Measurements from ENCODE around the gene CDC42EP2. TPM values are rescaled to one million over a fixed set of nuclear protein-coding genes. Genes with fewer than 3 reads are reported as not detected.
A peak's percentile ranks its signal among the peaks of the same experiment; 100 is the strongest.

Gene CDC42EP2
- total and polyA plus RNA-seq, 2 of the 13 experiments (the other 11 are each of a cell fraction or from before 2014, with no cell fraction given): 2.3 to 7.1 TPM

DNA sequence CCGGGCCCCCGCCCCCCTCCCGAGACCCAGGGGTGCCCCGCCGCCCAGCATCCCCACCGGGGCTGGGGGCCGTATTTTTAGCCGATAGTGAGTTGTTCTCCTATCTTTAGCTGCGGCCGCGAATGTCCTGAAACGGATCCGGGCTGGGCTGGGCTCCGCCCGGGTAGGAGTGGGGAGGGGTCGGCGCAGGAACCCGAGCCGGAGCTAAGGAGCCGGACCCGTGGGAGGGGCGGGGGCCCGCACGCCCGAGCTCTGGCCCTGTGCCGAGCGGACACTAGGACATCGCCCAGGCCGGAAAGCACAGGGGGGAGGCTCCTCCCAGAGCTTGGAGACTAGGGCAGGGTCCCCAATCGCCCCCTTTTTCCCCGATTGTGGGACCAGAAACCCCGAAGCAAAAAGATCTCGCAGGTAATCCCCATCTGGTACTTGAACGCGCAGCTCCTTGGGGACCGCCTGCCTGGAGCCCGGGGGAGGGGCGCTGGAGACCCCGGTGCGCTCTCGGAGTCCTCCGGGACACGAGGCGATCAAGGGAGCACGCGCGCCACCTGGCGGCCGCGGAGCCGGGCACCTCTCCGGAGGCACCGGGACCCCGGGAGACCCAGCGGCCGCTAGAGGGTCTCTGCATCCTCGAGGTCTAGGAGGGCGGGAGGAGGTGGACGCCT lies 669 bp downstream of the CDC42EP2 start (continued):
- TF ChIP-seq TAF1 (CRISPR knock-in tag; IDR thresholded peaks at IDR 0.05): no peak; the same call in 1 of the 2 replicates
- TF ChIP-seq, protein P1, sequence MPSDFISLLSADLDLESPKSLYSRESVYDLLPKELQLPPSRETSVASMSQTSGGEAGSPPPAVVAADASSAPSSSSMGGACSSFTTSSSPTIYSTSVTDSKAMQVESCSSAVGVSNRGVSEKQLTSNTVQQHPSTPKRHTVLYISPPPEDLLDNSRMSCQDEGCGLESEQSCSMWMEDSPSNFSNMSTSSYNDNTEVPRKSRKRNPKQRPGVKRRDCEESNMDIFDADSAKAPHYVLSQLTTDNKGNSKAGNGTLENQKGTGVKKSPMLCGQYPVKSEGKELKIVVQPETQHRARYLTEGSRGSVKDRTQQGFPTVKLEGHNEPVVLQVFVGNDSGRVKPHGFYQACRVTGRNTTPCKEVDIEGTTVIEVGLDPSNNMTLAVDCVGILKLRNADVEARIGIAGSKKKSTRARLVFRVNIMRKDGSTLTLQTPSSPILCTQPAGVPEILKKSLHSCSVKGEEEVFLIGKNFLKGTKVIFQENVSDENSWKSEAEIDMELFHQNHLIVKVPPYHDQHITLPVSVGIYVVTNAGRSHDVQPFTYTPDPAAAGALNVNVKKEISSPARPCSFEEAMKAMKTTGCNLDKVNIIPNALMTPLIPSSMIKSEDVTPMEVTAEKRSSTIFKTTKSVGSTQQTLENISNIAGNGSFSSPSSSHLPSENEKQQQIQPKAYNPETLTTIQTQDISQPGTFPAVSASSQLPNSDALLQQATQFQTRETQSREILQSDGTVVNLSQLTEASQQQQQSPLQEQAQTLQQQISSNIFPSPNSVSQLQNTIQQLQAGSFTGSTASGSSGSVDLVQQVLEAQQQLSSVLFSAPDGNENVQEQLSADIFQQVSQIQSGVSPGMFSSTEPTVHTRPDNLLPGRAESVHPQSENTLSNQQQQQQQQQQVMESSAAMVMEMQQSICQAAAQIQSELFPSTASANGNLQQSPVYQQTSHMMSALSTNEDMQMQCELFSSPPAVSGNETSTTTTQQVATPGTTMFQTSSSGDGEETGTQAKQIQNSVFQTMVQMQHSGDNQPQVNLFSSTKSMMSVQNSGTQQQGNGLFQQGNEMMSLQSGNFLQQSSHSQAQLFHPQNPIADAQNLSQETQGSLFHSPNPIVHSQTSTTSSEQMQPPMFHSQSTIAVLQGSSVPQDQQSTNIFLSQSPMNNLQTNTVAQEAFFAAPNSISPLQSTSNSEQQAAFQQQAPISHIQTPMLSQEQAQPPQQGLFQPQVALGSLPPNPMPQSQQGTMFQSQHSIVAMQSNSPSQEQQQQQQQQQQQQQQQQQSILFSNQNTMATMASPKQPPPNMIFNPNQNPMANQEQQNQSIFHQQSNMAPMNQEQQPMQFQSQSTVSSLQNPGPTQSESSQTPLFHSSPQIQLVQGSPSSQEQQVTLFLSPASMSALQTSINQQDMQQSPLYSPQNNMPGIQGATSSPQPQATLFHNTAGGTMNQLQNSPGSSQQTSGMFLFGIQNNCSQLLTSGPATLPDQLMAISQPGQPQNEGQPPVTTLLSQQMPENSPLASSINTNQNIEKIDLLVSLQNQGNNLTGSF (CRISPR knock-in tag; IDR thresholded peaks at IDR 0.05): no peak
- TF ChIP-seq, protein P2, sequence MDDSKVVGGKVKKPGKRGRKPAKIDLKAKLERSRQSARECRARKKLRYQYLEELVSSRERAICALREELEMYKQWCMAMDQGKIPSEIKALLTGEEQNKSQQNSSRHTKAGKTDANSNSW (CRISPR knock-in tag; IDR thresholded peaks at IDR 0.05; ENCODE audit: borderline replicate concordance): no peak
- TF ChIP-seq, protein P3, sequence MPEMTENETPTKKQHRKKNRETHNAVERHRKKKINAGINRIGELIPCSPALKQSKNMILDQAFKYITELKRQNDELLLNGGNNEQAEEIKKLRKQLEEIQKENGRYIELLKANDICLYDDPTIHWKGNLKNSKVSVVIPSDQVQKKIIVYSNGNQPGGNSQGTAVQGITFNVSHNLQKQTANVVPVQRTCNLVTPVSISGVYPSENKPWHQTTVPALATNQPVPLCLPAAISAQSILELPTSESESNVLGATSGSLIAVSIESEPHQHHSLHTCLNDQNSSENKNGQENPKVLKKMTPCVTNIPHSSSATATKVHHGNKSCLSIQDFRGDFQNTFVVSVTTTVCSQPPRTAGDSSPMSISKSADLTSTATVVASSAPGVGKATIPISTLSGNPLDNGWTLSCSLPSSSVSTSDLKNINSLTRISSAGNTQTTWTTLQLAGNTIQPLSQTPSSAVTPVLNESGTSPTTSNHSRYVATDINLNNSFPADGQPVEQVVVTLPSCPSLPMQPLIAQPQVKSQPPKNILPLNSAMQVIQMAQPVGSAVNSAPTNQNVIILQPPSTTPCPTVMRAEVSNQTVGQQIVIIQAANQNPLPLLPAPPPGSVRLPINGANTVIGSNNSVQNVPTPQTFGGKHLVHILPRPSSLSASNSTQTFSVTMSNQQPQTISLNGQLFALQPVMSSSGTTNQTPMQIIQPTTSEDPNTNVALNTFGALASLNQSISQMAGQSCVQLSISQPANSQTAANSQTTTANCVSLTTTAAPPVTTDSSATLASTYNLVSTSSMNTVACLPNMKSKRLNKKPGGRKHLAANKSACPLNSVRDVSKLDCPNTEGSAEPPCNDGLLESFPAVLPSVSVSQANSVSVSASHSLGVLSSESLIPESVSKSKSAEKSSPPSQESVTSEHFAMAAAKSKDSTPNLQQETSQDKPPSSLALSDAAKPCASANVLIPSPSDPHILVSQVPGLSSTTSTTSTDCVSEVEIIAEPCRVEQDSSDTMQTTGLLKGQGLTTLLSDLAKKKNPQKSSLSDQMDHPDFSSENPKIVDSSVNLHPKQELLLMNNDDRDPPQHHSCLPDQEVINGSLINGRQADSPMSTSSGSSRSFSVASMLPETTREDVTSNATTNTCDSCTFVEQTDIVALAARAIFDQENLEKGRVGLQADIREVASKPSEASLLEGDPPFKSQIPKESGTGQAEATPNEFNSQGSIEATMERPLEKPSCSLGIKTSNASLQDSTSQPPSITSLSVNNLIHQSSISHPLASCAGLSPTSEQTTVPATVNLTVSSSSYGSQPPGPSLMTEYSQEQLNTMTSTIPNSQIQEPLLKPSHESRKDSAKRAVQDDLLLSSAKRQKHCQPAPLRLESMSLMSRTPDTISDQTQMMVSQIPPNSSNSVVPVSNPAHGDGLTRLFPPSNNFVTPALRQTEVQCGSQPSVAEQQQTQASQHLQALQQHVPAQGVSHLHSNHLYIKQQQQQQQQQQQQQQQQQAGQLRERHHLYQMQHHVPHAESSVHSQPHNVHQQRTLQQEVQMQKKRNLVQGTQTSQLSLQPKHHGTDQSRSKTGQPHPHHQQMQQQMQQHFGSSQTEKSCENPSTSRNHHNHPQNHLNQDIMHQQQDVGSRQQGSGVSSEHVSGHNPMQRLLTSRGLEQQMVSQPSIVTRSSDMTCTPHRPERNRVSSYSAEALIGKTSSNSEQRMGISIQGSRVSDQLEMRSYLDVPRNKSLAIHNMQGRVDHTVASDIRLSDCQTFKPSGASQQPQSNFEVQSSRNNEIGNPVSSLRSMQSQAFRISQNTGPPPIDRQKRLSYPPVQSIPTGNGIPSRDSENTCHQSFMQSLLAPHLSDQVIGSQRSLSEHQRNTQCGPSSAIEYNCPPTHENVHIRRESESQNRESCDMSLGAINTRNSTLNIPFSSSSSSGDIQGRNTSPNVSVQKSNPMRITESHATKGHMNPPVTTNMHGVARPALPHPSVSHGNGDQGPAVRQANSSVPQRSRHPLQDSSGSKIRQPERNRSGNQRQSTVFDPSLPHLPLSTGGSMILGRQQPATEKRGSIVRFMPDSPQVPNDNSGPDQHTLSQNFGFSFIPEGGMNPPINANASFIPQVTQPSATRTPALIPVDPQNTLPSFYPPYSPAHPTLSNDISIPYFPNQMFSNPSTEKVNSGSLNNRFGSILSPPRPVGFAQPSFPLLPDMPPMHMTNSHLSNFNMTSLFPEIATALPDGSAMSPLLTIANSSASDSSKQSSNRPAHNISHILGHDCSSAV (CRISPR knock-in tag; IDR thresholded peaks at IDR 0.05; ENCODE audit: borderline replicate concordance): no peak
- TF ChIP-seq ZNF331 (CRISPR knock-in tag; IDR thresholded peaks at IDR 0.05): 0 out of 2 replicates have a peak, but pooled peaks have one; percentile 64
- peak; percentile 67; the same call in 1 of the 2 replicates for TF ChIP-seq KDM2A (CRISPR knock-in tag; IDR thresholded peaks at IDR 0.05; ENCODE audit: borderline replicate concordance, low read depth)
- TF ChIP-seq LCORL (IDR thresholded peaks at IDR 0.05): no peak
- peak; percentile 65; the same call in 1 of the 2 replicates for TF ChIP-seq LCORL (CRISPR knock-in tag; IDR thresholded peaks at IDR 0.05)
- TF ChIP-seq CREB1 (IDR thresholded peaks at IDR 0.05): no peak
- no peak for TF ChIP-seq CREB1 (CRISPR knock-in tag; IDR thresholded peaks at IDR 0.05)
- no peak for TF ChIP-seq JARID2 (CRISPR knock-in tag; IDR thresholded peaks at IDR 0.05; ENCODE audit: insufficient replicate concordance)
- peak; percentile 50; the same call in 1 of the 2 replicates for TF ChIP-seq MTF2 (CRISPR knock-in tag; IDR thresholded peaks at IDR 0.05; ENCODE audit: borderline replicate concordance)
- TF ChIP-seq PITX1 (CRISPR knock-in tag; IDR thresholded peaks at IDR 0.05): peak; percentile 38; the same call in 1 of the 2 replicates
- no peak; the same call in 1 of the 2 replicates for TF ChIP-seq MED13 (CRISPR knock-in tag; IDR thresholded peaks at IDR 0.05)
- no peak for TF ChIP-seq ZIK1 (CRISPR knock-in tag; IDR thresholded peaks at IDR 0.05; ENCODE audit: borderline replicate concordance, low read depth)
- peak; percentile 62; the same call in 1 of the 2 replicates for TF ChIP-seq ZNF230 (CRISPR knock-in tag; IDR thresholded peaks at IDR 0.05)
- TF ChIP-seq ZNF773 (CRISPR knock-in tag; IDR thresholded peaks at IDR 0.05; ENCODE audit: borderline replicate concordance): no peak
